ENCODE results near the gene NTN4.
"Not testable (repeated sequence)": the region's sequence is repeated elsewhere in the genome, so short reads cannot be mapped to it uniquely, and the experiment has no call there.

Gene NTN4

GRCh38 chr12:95658386-95658785 lies 132.2 kb downstream of the NTN4 start:
- Histone ChIP-seq H3K4me3 (replicated peaks; ENCODE audit: low read depth, low read length) (no peak overlapping the region), H3K36me3 (ENCODE audit: control insufficient read depth, insufficient read depth, low read length) (no peaks in the 10 kb centered on the region), H3K27me3 (replicated peaks; ENCODE audit: control insufficient read depth, insufficient read depth, low read length) (no peaks in the 10 kb centered on the region)
- DNase-seq (ENCODE audit: extremely low read depth, insufficient read length): no peak
- no peak for TF ChIP-seq CTCF (IDR thresholded peaks at IDR 0.05; ENCODE audit: insufficient read depth, low read length, poor library complexity, severe bottlenecking)

- H3K36me3 ChIP-seq (ENCODE audit: control insufficient read depth, insufficient read depth, low read length); H3K4me3 ChIP-seq (replicated peaks; ENCODE audit: low read depth, low read length); H3K27me3 ChIP-seq (replicated peaks; ENCODE audit: control insufficient read depth, insufficient read depth, low read length); DNase-seq (ENCODE audit: extremely low read depth, insufficient read length): not testable (repeated sequence)
Observed at GRCh38 chr12:95654665-95655064, 135.9 kb downstream of the NTN4 start.

- no peak for TF ChIP-seq CTCF (IDR thresholded peaks at IDR 0.05; ENCODE audit: insufficient read depth, low read length, poor library complexity, severe bottlenecking)
- Histone ChIP-seq H3K27me3 (replicated peaks; ENCODE audit: control insufficient read depth, insufficient read depth, low read length) (no peaks in the 10 kb centered on the region), H3K4me3 (replicated peaks; ENCODE audit: low read depth, low read length) (no peak overlapping the region), H3K36me3 (ENCODE audit: control insufficient read depth, insufficient read depth, low read length) (no peaks in the 10 kb centered on the region)
- DNase-seq (ENCODE audit: extremely low read depth, insufficient read length): no peak
Observed at GRCh38 chr12:95653771-95654546, 136.6 kb downstream of the NTN4 start.

- no peaks in the 10 kb centered on the region for H3K27me3 ChIP-seq (replicated peaks; ENCODE audit: control insufficient read depth, insufficient read depth, low read length)
- no peak overlapping the region for H3K4me3 ChIP-seq (replicated peaks; ENCODE audit: low read depth, low read length)
- H3K36me3 ChIP-seq (ENCODE audit: control insufficient read depth, insufficient read depth, low read length): no peaks in the 10 kb centered on the region
- TF ChIP-seq CTCF (IDR thresholded peaks at IDR 0.05; ENCODE audit: insufficient read depth, low read length, poor library complexity, severe bottlenecking): no peak
- no peak for DNase-seq (ENCODE audit: extremely low read depth, insufficient read length)
Observed at GRCh38 chr12:95651681-95652080, 138.9 kb downstream of the NTN4 start.

- no peaks in the 10 kb centered on the region for H3K27me3 ChIP-seq (replicated peaks; ENCODE audit: control insufficient read depth, insufficient read depth, low read length)
- H3K4me3 ChIP-seq (replicated peaks; ENCODE audit: low read depth, low read length): no peak overlapping the region
- H3K36me3 ChIP-seq (ENCODE audit: control insufficient read depth, insufficient read depth, low read length): no peaks in the 10 kb centered on the region
- no peak for TF ChIP-seq CTCF (IDR thresholded peaks at IDR 0.05; ENCODE audit: insufficient read depth, low read length, poor library complexity, severe bottlenecking)
- DNase-seq (ENCODE audit: extremely low read depth, insufficient read length): no peak
Observed at GRCh38 chr12:95648990-95649791, 141.4 kb downstream of the NTN4 start.

- no peak for DNase-seq (ENCODE audit: extremely low read depth, insufficient read length)
- Histone ChIP-seq H3K27me3 (replicated peaks; ENCODE audit: control insufficient read depth, insufficient read depth, low read length) (no peaks in the 10 kb centered on the region), H3K4me3 (replicated peaks; ENCODE audit: low read depth, low read length) (no peak overlapping the region), H3K36me3 (ENCODE audit: control insufficient read depth, insufficient read depth, low read length) (no peaks in the 10 kb centered on the region)
- TF ChIP-seq CTCF (IDR thresholded peaks at IDR 0.05; ENCODE audit: insufficient read depth, low read length, poor library complexity, severe bottlenecking): no peak
Observed at GRCh38 chr12:95646781-95647190, 143.8 kb downstream of the NTN4 start.
